Dermis lymphatic vessel endothelial cell (primary cell): Measurements from ENCODE around the gene GARIN1A. TPM values are rescaled to one million over a fixed set of nuclear protein-coding genes. Genes with fewer than 3 reads are reported as not detected.

Experiments used
- total RNA-seq: library from RNA; depleted of rRNA; stranded (reverse); fragments of >200 nt; gene quantifications from 2 replicates; pipeline ENCODE4 v1.2.1, GENCODE V29; 2014

Gene GARIN1A
- total RNA-seq, result 0.09 and 0.33 TPM in 2 replicates

DNA sequence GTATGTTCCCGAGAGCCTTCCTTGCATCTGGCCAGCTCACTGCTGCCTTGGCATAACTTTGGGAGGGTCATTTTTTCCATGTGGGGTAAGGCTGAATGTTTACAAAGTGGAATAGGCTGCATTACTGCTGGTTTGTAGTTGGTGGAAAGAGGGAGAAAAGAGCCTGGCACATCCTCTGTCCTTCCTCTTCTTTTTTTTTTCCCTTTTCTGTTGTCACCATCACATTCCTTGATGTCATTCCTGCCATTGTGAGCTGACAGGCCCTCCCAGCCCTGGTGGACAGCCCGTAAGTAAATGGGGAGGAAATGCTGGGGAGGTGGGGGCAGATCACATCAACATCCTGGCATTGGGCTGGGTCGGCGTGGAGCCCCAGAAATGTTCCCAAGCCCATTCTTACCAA, at the start of gene GARIN1A:
Gene GARIN1A (plus strand): TSS at position 301 of the 400 bp plus-strand sequence. CDS start 106 bp downstream, outside the sequence.

Other genes with a start within 250 kb of the GARIN1A start
- gene HILPDA, start 216.4 kb upstream of the GARIN1A start, total RNA-seq, result 6.9 and 9.1 TPM in 2 replicates
- gene METTL2B, start 195.5 kb upstream of the GARIN1A start, total RNA-seq, result 21.3 and 25.9 TPM in 2 replicates
- gene CALU, start 67.1 kb downstream of the GARIN1A start, total RNA-seq, result 266 and 321 TPM in 2 replicates
- not detected in 2 replicates for gene OPN1SW, start 103.5 kb downstream of the GARIN1A start, total RNA-seq
- 0.33 and 1.6 TPM in 2 replicates for gene CCDC136, start 119.7 kb downstream of the GARIN1A start, total RNA-seq
- 98.2 and 119 TPM in 2 replicates for gene FLNC, start 158.1 kb downstream of the GARIN1A start, total RNA-seq
- 66.6 and 88.1 TPM in 2 replicates for gene ATP6V1F, start 190.6 kb downstream of the GARIN1A start, total RNA-seq
- gene KCP, start 238.4 kb downstream of the GARIN1A start, total RNA-seq, result not detected in 2 replicates